Activated CD8-positive, alpha-beta T cell treated with anti-CD3 and anti-CD28 coated beads for 36 hours (primary cell): ENCODE data around the gene RELB. TPM values are rescaled to one million over a fixed set of nuclear protein-coding genes. Genes with fewer than 3 reads are reported as not detected.

Experiments
- ATAC-seq: fragments of 200-7000 bp; cut with Tn5 transposase; one replicate; pipeline ENCODE4 v1.10.0; 2021; ENCODE audit warnings: mild to moderate bottlenecking, moderate library complexity
- CTCF ChIA-PET: fragments of 350-600 bp; sonication (Branson Sonifier 250); formaldehyde crosslinking; loops from one replicate; lab custom pipeline; 2021; ENCODE audit warnings: antibody characterized with exemption; lab: Charles Lee
- POLR2A ChIA-PET: fragments of 350-600 bp; sonication (Branson Sonifier 250); formaldehyde crosslinking; loops from one replicate; lab custom pipeline; 2021; ENCODE audit warnings: antibody characterized with exemption; lab: Charles Lee
- DNase-seq: peaks from one replicate; pipeline ENCODE4 v3.0.0-alpha.2; 2020
- H3K27ac Mint-ChIP-seq: one replicate; pipeline ENCODE4 v1.8.0; 2021; ENCODE audit warnings: mild to moderate bottlenecking, mixed read lengths
- H3K27me3 Mint-ChIP-seq: one replicate; pipeline ENCODE4 v1.8.0; 2021; ENCODE audit warnings: mixed read lengths
- H3K36me3 Mint-ChIP-seq: one replicate; pipeline ENCODE4 v1.8.0; 2021; ENCODE audit warnings: low read depth, mixed read lengths
- H3K4me1 Mint-ChIP-seq: one replicate; pipeline ENCODE4 v1.8.0; 2021; ENCODE audit warnings: low read depth, mixed read lengths
- H3K4me3 Mint-ChIP-seq: one replicate; pipeline ENCODE4 v1.8.0; 2021; ENCODE audit warnings: mild to moderate bottlenecking, moderate library complexity, mixed read lengths
- H3K9me3 Mint-ChIP-seq: one replicate; pipeline ENCODE4 v1.8.0; 2021; ENCODE audit warnings: mixed read lengths
- intact Hi-C: fragments of 100-400 bp; cut with micrococcal nuclease; formaldehyde crosslinking; loops from one replicate; pipeline ENCODE4 v1.10.0; 2022
- total RNA-seq, 2 experiments: library from RNA; stranded (reverse); gene quantifications; one replicate each; pipeline ENCODE4 v1.2.3, GENCODE V29; 2021
- TF ChIP-seq, protein P1 (sequence below): fragments of 200-600 bp; IDR thresholded peaks from one replicate; pipeline ENCODE4 v1.8.0; 2022; ENCODE audit warnings: antibody characterized with exemption, mild to moderate bottlenecking

The RELB gene
- total RNA-seq, 2 experiments from 2014 or later: 37.6 to 37.9 TPM

GRCh38 chr19:45063851-45064801 is 62.9 kb downstream of the RELB start:
- ChIA-PET POLR2A (interaction anchor here (1.0 to 1.2 kb wide), 3 partner anchors 14 to 63 kb away, joined by 3 to 4 read pairs (median 3); partner anchors contain the start of genes GEMIN7 and RELB), CTCF (interaction anchor here (1.8 kb wide), 1 partner anchor 75 kb away, joined by 3 read pairs; no protein-coding TSS in a partner anchor)
- H3K9me3 Mint-ChIP-seq: no peaks in the 10 kb centered on the region
- intact Hi-C loops: no loop called here
- H3K4me1 Mint-ChIP-seq: peaks cover 2% of the 10 kb centered on the region
- DNase-seq (no peak), ATAC-seq (no peak)
- no peak overlapping the region for H3K4me3 Mint-ChIP-seq
- no peak overlapping the region for H3K27ac Mint-ChIP-seq
- TF ChIP-seq, protein P1, sequence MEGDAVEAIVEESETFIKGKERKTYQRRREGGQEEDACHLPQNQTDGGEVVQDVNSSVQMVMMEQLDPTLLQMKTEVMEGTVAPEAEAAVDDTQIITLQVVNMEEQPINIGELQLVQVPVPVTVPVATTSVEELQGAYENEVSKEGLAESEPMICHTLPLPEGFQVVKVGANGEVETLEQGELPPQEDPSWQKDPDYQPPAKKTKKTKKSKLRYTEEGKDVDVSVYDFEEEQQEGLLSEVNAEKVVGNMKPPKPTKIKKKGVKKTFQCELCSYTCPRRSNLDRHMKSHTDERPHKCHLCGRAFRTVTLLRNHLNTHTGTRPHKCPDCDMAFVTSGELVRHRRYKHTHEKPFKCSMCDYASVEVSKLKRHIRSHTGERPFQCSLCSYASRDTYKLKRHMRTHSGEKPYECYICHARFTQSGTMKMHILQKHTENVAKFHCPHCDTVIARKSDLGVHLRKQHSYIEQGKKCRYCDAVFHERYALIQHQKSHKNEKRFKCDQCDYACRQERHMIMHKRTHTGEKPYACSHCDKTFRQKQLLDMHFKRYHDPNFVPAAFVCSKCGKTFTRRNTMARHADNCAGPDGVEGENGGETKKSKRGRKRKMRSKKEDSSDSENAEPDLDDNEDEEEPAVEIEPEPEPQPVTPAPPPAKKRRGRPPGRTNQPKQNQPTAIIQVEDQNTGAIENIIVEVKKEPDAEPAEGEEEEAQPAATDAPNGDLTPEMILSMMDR: no peak
- no peaks in the 10 kb centered on the region for H3K27me3 Mint-ChIP-seq
- H3K36me3 Mint-ChIP-seq: peaks cover 38% of the 10 kb centered on the region

DNA sequence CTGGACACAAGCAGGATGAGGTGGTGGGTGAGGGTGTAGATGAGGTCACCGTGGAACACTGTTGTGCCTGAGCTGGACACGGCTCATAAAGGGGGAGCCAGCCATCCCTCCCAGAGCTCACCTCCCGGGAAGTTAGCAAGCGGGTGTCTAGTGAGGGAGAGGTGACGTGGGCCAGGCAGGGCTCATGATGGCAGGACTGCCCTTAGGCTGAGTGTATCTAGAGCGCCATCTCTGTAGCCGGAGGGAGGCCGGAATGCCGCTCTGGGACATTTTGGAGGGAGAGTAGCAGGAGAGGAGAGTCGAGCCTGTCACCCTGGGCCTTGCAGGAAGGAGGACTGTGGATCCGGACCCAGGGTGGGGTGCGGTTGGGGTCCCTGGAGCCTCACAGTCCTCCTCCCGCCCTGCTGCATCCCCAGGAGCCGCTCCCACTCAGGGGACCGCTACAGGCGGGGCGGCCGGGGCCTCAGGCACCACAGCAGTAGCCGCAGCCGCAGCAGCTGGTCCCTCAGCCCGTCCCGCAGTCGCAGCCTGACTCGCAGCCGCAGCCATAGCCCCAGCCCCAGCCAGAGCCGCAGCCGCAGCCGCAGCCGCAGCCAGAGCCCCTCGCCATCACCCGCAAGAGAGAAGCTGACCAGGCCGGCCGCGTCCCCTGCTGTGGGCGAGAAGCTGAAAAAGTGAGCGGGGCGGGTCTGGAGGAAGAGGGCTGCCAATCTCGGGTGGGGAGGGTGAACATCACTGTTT is 65.8 kb downstream of the RELB start:
- Mint-ChIP-seq H3K4me1 (no peaks in the 10 kb centered on the region), H3K27me3 (no peaks in the 10 kb centered on the region), H3K4me3 (no peak overlapping the region), H3K36me3 (peaks cover 30% of the 10 kb centered on the region), H3K27ac (no peak overlapping the region), H3K9me3 (no peaks in the 10 kb centered on the region)
- ATAC-seq (no peak), DNase-seq (no peak)
- intact Hi-C loops: no loop called here
- TF ChIP-seq, protein P1: no peak
- POLR2A ChIA-PET: interaction anchor here (1.2 to 1.8 kb wide), 2 partner anchors 8 to 18 kb away, joined by 4 to 9 read pairs; no protein-coding TSS in a partner anchor
- CTCF ChIA-PET: no interaction called here

DNA sequence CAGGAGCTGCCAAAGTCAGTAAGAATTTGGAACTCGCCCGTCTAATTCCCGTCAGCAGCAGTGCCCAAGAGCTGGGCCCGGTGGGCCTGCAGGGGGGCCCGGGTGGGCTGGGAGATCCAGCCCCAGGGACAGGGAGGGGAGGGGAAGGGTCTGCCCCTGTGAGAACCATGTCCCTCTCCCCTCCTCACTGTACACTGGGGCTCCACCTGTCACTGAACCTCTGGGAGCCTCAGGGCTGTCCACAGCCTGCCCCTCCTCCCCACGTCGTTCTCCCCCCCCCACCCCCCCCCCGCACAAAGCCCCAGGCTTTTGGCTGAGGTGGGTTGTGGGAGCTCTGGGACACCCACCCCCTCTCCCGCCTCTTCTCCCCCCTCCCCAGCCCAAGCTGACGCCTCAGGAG is 66.8 kb downstream of the RELB start:
- ChIA-PET POLR2A (interaction anchor here (1.1 to 1.2 kb wide), 2 partner anchors 19 to 67 kb away, joined by 3 to 4 read pairs; partner anchors contain the start of gene RELB), CTCF (interaction anchor here (1.2 kb wide), 1 partner anchor 9 kb away, joined by 5 read pairs; no protein-coding TSS in a partner anchor)
- ATAC-seq (no peak), DNase-seq (no peak)
- Mint-ChIP-seq H3K27ac (no peak overlapping the region), H3K9me3 (no peaks in the 10 kb centered on the region), H3K4me1 (no peaks in the 10 kb centered on the region), H3K36me3 (peaks cover 28% of the 10 kb centered on the region), H3K4me3 (no peak overlapping the region), H3K27me3 (no peaks in the 10 kb centered on the region)
- TF ChIP-seq, protein P1: no peak
- intact Hi-C loops: no loop called here

DNA sequence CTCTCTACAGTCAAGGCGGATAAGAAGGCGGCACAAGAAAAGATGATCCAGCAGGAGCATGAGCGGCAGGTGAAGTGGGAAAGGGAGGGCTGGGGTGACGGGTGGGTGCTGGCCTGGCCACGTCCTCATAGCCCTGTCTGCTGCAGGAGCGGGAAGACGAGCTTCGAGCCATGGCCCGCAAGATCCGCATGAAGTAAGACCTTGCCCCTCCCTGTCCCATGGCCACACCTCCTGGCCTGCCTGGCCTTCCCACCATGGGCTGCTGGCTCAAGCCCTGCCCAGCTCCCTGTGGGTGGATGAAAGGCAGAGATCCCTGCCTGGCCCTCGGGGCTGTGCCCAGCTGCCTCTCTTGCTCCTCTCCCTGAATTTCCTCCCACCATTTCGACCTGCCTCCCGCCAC is 67.8 kb downstream of the RELB start:
- H3K27ac Mint-ChIP-seq: no peak overlapping the region
- intact Hi-C loops: no loop called here
- H3K27me3 Mint-ChIP-seq: no peaks in the 10 kb centered on the region
- TF ChIP-seq, protein P1: no peak
- ChIA-PET CTCF (interaction anchor here (1.0 kb wide), 1 partner anchor 19 kb away, joined by 3 read pairs; no protein-coding TSS in a partner anchor), POLR2A (interaction anchor here (1.1 kb wide), 1 partner anchor 68 kb away, joined by 3 read pairs; the partner anchor contains the start of gene RELB)
- H3K4me3 Mint-ChIP-seq: no peak overlapping the region
- H3K9me3 Mint-ChIP-seq: no peaks in the 10 kb centered on the region
- DNase-seq (no peak), ATAC-seq (no peak)
- peaks cover 21% of the 10 kb centered on the region for H3K36me3 Mint-ChIP-seq
- no peaks in the 10 kb centered on the region for H3K4me1 Mint-ChIP-seq
